ENCODE data around the gene ZNF292. TPM values are rescaled to one million over a fixed set of nuclear protein-coding genes. Genes with fewer than 3 reads are reported as not detected.

The ZNF292 gene
- total RNA-seq, result 84.1 and 86.5 TPM in 2 replicates
- 41.4 TPM for total RNA-seq (2013)
- 10.1 and 13.3 TPM in 2 replicates for polyA plus RNA-seq
- polyA minus RNA-seq, result 28.1 and 37.2 TPM in 2 replicates

DNA sequence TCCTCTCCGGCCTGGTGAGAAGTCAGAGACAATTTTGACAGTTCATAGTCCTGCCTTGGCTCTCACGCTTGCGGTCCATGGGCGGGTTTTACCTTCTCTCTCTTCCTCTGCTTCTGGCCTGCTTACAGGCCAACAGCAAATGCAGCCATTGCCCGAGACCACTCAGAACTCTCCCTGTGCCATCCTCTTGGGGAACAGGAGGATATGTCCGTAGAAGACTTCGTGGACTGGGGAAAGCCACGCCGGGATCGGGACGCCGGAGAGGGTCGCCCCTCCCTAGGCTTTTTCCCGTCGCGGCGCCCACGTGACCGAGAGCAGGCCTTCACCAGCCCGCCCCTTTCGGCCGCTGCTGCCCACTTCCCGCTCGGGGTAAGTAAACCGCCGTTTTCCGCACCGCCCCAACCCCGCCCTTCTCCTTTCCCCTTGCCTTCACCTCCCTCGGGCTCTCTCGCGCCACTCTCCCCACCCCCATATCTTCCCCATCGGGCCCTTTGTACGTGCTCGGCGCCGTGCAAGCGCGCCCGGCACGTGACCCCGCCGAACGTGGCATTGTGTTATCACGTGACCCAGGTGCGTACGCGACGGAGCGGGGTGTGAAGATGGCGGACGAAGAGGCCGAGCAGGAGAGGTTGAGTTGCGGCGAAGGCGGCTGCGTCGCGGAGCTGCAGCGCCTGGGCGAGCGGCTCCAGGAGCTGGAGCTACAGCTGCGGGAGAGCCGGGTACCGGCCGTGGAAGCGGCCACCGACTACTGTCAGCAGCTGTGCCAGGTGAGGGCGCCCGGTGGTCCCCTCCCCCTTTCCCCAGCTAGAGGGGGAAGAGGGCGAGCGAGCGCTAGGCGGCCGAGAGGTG lies at the start of gene ZNF292:
ZNF292 (plus strand) TSS at position 573 of the 849 bp plus-strand sequence; CDS start at position 600, 27 bp downstream.
- Mint-ChIP-seq H3K9me3 (ENCODE audit: insufficient read depth) (no peaks in the 10 kb centered on the region), H3K27ac (peak within 1 kb of the TSS; percentile 97), H3K4me1 (peaks cover 51% of the 10 kb centered on the region), H3K27me3 (no peaks in the 10 kb centered on the region), H3K4me3 (peak within 1 kb of the TSS; percentile 92)
- TF ChIP-seq, protein P1, sequence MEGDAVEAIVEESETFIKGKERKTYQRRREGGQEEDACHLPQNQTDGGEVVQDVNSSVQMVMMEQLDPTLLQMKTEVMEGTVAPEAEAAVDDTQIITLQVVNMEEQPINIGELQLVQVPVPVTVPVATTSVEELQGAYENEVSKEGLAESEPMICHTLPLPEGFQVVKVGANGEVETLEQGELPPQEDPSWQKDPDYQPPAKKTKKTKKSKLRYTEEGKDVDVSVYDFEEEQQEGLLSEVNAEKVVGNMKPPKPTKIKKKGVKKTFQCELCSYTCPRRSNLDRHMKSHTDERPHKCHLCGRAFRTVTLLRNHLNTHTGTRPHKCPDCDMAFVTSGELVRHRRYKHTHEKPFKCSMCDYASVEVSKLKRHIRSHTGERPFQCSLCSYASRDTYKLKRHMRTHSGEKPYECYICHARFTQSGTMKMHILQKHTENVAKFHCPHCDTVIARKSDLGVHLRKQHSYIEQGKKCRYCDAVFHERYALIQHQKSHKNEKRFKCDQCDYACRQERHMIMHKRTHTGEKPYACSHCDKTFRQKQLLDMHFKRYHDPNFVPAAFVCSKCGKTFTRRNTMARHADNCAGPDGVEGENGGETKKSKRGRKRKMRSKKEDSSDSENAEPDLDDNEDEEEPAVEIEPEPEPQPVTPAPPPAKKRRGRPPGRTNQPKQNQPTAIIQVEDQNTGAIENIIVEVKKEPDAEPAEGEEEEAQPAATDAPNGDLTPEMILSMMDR (IDR thresholded peaks at IDR 0.05), result no peak
- TF ChIP-seq EZH2 (IDR thresholded peaks at IDR 0.05; ENCODE audit: borderline replicate concordance, insufficient read depth, low read depth, low read length, poor library complexity, severe bottlenecking), result no peak
- WGBS (ENCODE audit: insufficient coverage), result under 1% methylated on average over 62 of the region's 75 CpGs
- peaks cover 28 to 35% of the 10 kb centered on the region in 2 donors for H3K4me1 ChIP-seq (ENCODE audit: control insufficient read depth in 2 of 2, insufficient read depth in 2 of 2, low read length in 2 of 2)
- H2AFZ ChIP-seq (ENCODE audit: insufficient read depth, low read depth, low read length, poor library complexity, severe bottlenecking), result peak within 1 kb of the TSS; percentile 97
- CTCF ChIA-PET, result no interaction called here
- intact Hi-C loops (cut with micrococcal nuclease), result loop anchor here (1.0 to 10.0 kb wide), 10 partner anchors 82 to 1930 kb away; partner anchors contain the start of genes AKIRIN2, ORC3, PNRC1 and RNGTT
- peaks cover 91% of the 10 kb centered on the region for H3K79me2 ChIP-seq (ENCODE audit: control insufficient read depth, insufficient read depth, low read length)
- no peaks in the 10 kb centered on the region for H3K36me3 ChIP-seq (replicated peaks in 1 of 2; ENCODE audit: control extremely low read depth in 1 of 2, control insufficient read depth in 1 of 2, extremely low read depth in 1 of 2, insufficient read depth in 2 of 2, low read length in 1 of 2)
- POLR2A ChIA-PET, result interaction anchor here (0.6 kb wide), 1 partner anchor 75 kb away, joined by 4 read pairs; no protein-coding TSS in a partner anchor
- no peaks in the 10 kb centered on the region for H3K9me3 ChIP-seq (ENCODE audit: control extremely low read depth in 1 of 3, control insufficient read depth in 2 of 3, insufficient read depth in 1 of 3, low read length in 2 of 3)
- H4K20me1 ChIP-seq (ENCODE audit: control insufficient read depth, insufficient read depth, low read length, poor library complexity, severe bottlenecking), result peaks cover 7% of the 10 kb centered on the region
- peak; percentile 98 for DNase-seq
- ATAC-seq (ENCODE audit: low read depth), result peak; percentile 82
- peak within 1 kb of the TSS; percentile 98 for H3K9ac ChIP-seq (ENCODE audit: low read length)
- H3K4me3 ChIP-seq (ENCODE audit: control extremely low read depth in 1 of 5, extremely low read depth in 1 of 5, insufficient read depth in 1 of 5, low read depth in 2 of 5, low read length in 4 of 5), result peak within 1 kb of the TSS; percentile 83 to 96 (median 87)
- H3K27me3 ChIP-seq (replicated peaks in 1 of 4; ENCODE audit: control extremely low read depth in 1 of 4, control insufficient read depth in 3 of 4, insufficient read depth in 4 of 4, low read length in 3 of 4), result no peaks in the 10 kb centered on the region
- peak within 1 kb of the TSS; percentile 96 to 97 for H3K27ac ChIP-seq (ENCODE audit: low read length in 2 of 2)
- H3K4me2 ChIP-seq (replicated peaks; ENCODE audit: low read depth, low read length, poor library complexity, severe bottlenecking), result peak within 1 kb of the TSS; percentile 82

DNA sequence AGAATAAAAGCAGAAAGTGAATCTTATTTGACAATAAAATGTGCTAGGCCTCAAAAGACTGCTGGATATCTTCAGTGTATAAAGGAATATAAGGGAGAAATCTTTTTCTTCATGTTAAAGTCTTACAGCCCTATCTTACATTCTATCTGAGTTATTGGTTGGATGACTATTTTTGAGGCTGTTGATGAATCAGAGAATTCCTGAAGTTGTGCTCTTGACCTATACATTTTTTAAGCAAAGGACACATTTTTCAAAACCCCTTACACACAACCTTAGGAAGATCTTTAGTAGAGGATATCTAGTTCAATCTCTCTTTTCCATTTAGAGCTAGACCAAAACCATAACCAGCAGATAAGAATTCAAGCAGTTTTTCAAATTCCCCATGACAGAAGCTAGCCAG lies 49.5 kb upstream of the ZNF292 start:
- Mint-ChIP-seq H3K27me3 (no peaks in the 10 kb centered on the region), H3K4me1 (peaks cover 5% of the 10 kb centered on the region), H3K9me3 (ENCODE audit: insufficient read depth) (no peaks in the 10 kb centered on the region), H3K4me3 (no peak overlapping the region), H3K27ac (no peak overlapping the region)
- Histone ChIP-seq H3K27ac (ENCODE audit: low read length in 2 of 2) (no peak overlapping the region), H3K4me3 (ENCODE audit: control extremely low read depth in 1 of 5, extremely low read depth in 1 of 5, insufficient read depth in 1 of 5, low read depth in 2 of 5, low read length in 4 of 5) (no peak overlapping the region), H4K20me1 (ENCODE audit: control insufficient read depth, insufficient read depth, low read length, poor library complexity, severe bottlenecking) (no peaks in the 10 kb centered on the region), H2AFZ (ENCODE audit: insufficient read depth, low read depth, low read length, poor library complexity, severe bottlenecking) (no peak overlapping the region), H3K9me3 (ENCODE audit: control extremely low read depth in 1 of 3, control insufficient read depth in 2 of 3, insufficient read depth in 1 of 3, low read length in 2 of 3) (no peaks in the 10 kb centered on the region), H3K9ac (ENCODE audit: low read length) (no peak overlapping the region), H3K27me3 (replicated peaks in 1 of 4; ENCODE audit: control extremely low read depth in 1 of 4, control insufficient read depth in 3 of 4, insufficient read depth in 4 of 4, low read length in 3 of 4) (no peaks in the 10 kb centered on the region), H3K36me3 (replicated peaks in 1 of 2; ENCODE audit: control extremely low read depth in 1 of 2, control insufficient read depth in 1 of 2, extremely low read depth in 1 of 2, insufficient read depth in 2 of 2, low read length in 1 of 2) (no peaks in the 10 kb centered on the region), H3K79me2 (ENCODE audit: control insufficient read depth, insufficient read depth, low read length) (no peaks in the 10 kb centered on the region), H3K4me1 (ENCODE audit: control insufficient read depth in 2 of 2, insufficient read depth in 2 of 2, low read length in 2 of 2) (no peaks in the 10 kb centered on the region), H3K4me2 (replicated peaks; ENCODE audit: low read depth, low read length, poor library complexity, severe bottlenecking) (no peak overlapping the region)
- intact Hi-C loops (cut with micrococcal nuclease), result no loop called here
- TF ChIP-seq, protein P1 (IDR thresholded peaks at IDR 0.05), result no peak
- TF ChIP-seq EZH2 (IDR thresholded peaks at IDR 0.05; ENCODE audit: borderline replicate concordance, insufficient read depth, low read depth, low read length, poor library complexity, severe bottlenecking), result no peak
- CTCF ChIA-PET, result interaction anchor here (0.6 to 0.9 kb wide), 2 partner anchors 18 to 40 kb away, joined by 3 read pairs; no protein-coding TSS in a partner anchor
- POLR2A ChIA-PET, result no interaction called here
- DNase-seq, result no peak
- no peak for ATAC-seq (ENCODE audit: low read depth)

Measured in B cell (primary cell).